NCI-H1092 (cell line): Measurements from ENCODE around the gene RASSF8.

Experiments
- DNase-seq: peaks from one replicate; lab custom pipeline; 2025; lab: John Stamatoyannopoulos, UW

Gene RASSF8

DNA sequence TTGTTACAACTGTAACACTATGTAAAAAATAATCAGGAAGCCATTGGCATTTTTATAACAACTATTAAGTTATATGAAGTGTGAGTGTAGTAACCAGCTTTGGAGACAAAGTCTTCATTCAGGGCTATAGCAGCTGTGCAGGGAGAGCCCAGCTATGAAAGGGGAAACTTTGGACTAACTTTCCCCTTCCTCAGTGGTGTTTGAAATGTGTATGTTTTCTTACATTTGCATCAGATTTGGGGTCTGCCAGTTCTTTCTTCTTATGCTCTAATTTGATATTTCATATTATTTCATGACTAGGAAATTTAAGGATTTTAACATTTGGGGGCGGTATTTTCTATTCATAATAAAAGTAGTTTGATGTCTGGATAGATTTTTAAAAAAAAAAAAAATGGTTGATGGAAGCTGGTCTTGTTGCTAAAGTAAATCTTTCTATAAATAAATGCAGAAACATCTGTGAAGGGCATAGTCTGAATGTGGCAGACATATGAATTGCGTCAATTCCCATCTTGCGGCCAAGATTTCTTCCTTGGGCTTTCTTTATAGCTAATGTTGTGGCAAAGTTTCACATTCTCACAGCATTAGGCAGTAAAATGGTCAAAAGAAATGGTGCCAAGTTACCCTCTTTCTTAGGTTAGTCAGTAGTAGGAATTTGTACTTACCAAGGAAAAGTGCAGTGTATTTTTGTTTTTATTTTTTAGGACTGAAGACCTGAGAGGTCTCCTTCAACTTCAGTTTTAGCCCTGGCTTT lies 35.6 kb downstream of the RASSF8 start:
- DNase-seq, result no peak

DNA sequence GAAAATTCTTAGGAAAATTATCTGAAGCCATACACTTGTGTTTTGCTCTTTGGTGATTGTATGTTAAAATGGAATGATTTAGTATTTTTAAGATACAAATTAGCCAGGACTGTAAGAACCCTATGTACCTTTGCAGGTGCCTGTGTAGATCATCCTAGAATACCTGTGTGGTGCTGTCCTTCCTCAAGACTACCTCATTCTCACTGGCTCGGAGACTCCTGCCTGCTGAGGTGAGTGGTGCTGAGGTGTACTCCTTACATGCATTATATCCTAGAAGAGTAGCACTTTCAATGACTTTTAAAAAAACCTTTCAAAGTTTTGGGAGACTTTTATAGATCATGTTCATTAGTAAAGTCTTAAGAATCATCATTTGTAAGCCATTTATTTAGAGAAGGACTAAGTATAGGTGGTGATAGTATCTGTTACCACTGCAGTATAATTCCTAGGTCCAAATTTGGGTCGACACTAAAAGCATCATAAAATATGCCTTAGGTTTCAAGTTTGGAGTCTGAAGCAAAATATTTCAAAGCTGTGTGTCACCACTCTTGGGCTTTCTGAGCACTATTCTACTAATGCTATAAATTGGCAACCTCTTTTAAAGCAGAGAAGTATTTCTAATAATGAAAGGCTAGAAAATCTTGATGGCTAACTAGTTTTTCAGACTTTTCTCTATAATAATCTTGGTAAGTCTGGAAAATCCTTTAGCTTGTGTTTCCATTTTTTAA lies 36.6 kb downstream of the RASSF8 start:
- no peak for DNase-seq

DNA sequence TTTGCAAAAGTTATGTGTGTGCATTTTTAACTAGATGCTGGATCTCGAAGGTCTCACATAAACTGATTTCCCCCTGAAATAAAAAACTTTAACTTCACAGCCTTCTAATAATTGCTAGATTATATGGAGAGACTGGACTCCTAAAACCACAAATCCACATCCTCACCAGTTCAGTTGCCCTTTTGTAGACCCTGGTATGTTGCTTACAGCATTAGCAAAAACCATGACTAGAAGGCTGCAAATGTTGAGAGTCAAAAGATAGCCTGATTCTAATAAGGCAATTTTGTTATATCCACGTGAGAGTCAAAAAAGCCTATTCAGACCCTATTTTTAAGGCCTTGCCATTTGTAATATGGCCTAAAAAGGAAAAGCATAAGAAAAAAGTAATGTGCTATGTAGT lies 37.4 kb downstream of the RASSF8 start:
- DNase-seq, result no peak

DNA sequence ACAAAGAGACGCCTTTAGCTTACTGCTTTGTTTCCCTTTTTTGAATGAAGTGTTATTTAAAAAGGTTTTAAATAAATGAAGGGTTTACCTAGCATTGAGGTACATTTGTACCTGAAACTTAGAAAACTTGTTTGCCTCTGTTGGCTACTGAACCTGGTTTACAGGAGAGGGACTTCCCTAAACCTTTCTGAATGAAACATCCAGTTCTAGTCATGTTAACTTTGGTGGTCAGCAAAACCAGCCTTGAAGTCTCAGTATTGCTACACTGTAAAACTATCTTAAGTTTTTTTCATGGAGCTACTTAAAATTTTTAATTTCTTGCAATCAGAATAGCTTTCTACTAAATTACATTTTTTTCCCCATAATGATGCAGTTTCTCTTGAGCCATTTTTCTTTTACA lies 38.2 kb downstream of the RASSF8 start:
- no peak for DNase-seq

DNA sequence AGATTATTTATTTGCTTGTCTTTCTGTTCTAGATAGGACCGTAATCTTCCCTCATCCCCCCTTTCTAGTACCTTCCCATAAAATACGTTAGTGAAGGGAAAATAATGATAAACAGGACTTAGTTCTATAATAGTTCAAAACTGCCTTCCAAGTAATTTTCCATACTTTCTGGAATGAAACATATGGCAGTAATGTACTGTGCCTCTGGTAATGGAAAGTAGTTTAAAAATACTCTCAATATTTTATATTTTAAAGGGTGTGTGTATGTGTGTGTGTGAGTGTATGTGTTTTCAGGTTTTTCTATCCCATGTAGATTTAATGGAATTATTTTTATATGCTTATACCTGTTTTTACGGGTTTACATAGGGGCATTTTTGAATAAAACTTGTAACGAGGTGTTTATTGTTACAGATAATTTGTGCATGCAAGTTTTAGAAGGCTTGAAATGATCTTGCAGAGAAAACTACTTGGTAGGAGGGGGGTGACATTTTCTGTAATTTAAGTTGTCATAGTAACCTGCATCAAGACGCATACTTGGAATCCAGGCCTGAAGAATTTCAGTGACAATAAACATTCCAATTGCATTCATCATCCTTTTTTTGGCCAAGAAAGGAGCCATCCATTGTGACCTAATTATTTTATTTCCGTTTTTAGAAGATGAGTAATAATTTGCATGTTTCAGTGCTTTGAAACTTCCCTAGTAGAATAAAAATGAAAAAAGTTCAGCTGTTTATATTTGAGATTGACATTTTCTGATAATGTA lies 38.9 kb downstream of the RASSF8 start:
- DNase-seq, result no peak

DNA sequence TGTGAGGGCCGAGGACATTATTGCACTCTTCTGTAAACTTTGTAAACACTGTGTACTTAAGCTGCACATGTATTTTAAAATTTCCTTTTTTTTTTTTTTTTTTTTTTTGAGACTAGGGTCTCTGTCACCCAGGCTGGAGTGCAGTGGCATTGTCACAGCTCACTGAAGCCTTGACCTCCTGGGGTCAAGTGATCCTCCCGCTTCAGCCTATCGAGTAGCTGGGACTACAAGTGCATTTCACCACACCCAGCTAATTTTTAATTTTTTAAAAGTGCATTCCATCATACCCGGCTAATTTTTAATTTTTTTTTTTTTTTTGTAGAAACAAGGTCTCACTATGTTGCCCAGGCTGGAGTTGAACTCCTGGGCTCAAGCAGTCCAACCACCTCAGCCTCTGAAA lies 42.4 kb downstream of the RASSF8 start:
- no peak for DNase-seq

DNA sequence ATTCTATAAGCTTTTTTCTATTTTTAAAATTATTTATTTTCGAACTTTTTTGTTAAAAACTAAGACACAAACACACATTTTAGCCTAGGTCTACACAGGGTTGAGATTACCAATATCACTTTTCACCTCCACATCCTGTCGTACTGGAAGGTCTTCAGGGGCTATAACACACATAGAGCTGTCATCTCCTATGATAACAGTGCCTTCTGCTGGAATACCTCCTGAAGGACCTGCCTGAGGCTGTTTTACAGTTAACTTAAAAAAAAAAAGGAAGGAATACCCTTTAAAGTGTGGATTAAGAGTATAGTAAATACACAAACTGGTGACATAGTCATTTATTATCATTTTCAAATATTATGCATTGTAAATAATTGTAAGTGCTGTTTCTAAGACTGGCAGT lies 43.0 kb downstream of the RASSF8 start:
- no peak for DNase-seq

DNA sequence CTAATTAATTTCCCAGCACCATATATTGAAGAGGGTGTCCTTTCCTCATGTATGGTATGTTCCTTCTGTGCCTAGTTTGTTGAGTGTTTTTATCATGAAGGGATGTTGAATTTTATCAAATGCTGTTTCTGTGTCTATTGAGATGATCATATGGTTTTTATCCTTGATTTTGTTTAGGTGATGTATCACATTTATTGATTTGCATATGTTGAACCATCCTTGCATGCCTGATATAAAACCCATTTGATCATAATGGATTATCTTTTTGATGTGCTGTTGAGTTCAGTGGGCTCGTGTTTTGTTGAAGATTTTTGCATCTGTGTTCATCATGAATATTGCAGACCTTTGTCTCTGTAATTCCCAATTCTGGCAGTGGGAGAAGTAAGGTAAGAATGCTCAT lies 44.6 kb downstream of the RASSF8 start:
- DNase-seq, result no peak

DNA sequence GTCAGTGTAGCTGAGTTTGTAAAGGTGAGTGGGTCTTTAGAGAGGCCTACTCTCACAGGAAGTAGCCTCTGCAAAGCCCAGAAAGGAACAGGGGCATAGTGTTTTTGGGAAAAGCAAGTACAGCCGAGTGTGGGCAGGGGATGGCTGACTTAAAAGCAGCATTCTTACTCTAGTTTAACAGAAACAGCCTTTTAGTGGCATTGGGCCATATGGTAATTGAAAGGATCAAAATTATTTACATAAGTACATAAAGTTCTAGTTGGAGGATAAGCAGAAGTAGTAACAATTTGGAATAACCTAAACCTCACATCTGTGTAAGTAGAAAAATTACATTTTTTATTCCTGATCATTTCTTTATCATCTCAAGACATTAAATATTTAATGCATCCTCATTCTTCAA lies 49.1 kb downstream of the RASSF8 start:
- DNase-seq, result no peak

DNA sequence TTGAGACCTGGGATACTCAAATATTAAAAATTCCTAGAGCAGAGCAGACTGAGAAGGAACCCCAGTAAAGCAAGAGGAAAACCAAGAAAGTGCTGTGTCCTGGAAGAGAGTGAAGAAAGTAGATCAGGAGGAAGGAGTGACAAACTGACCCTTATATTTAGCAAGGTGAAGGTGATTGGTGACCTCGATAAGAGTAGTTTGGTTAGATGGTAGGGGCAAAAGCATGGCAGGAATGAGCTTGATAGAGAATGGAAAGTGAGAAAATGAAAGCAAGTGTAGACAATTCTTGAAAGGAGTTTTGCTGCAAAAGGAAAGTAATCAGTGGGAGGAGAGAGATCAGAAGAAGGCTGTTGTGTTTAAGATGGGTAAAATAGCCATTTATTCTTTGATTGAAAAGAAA lies 51.1 kb downstream of the RASSF8 start:
- no peak for DNase-seq

DNA sequence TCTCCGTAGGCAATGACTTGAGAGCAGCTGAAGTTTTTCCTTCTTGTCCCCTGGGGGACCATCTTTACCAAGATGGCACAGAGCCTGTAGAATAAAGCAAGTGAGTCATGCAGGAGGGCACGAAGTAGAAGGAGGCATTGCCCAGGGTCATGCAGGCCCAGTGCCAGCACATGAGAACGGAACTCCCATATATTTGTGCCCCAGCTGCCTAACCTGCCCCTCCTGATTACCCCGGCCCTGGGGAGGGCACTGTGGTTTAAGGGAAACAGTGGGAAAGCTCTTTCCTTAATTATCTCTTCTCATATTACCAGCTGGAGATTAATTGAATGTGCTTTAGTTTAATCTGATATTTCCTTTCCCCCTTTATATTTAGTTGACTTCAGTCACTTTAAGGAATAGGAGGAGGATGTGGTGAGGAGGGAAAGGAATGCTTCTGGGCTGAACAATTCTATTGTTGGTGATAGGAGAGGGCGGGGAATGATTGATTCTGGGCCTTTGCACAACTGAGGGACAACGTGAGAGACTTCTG lies 51.9 kb downstream of the RASSF8 start:
- DNase-seq, result no peak

DNA sequence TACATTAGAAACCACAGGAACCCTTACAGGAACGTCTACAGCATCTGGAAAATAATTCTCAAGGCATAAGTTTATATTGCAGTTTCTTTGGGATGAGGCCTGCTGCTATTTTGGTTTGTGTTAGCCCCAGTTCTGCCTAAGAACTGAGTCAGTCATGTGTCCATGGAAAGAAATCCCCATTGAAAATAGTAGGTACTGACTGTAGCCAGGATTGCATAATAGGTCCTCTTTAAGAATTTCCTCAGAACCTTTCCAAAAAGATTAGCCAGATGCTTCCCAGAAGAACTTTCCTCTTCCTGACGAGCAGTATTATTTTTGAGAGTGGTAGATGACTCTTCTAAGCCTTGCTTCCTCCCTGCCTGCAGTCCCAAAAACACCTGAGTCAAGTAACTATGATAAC lies 52.6 kb downstream of the RASSF8 start:
- no peak for DNase-seq

DNA sequence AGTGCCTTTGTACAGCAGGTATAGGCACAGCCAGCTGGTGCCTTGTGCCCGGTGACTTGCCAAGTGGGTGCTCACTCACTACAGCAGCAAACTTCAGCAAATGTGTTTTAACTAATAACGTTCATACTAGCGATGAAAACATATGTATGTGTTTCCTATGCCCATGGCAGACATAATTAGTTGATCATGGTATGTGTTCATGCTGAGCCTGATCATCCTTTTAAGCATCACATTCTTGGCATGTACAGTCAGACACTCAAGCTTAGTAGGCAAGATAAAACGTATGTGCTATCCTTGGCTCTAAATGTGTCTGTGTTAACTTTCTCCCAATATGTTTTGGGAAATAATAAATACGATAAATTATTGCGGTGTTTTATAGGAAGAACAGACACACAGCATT lies 55.6 kb downstream of the RASSF8 start:
- DNase-seq, result no peak

DNA sequence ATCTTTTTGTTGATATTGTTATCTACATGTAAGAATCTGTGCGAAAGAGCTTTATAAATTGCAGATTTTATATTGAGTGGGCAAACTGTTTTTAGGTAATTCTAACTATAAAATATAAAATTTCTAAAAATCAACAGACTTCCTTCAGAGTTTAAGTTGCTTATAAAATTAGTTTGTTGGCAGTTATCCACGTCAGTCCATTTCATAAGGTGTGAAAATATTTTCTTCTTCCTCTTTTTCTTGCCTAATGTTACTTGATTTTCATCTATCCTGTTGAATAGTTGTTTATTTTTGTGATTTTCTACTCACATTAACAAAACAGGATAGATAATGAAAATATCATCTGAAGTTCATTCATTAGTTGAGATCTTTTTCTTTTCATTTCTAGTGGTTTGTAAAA lies 58.0 kb downstream of the RASSF8 start:
- no peak for DNase-seq

DNA sequence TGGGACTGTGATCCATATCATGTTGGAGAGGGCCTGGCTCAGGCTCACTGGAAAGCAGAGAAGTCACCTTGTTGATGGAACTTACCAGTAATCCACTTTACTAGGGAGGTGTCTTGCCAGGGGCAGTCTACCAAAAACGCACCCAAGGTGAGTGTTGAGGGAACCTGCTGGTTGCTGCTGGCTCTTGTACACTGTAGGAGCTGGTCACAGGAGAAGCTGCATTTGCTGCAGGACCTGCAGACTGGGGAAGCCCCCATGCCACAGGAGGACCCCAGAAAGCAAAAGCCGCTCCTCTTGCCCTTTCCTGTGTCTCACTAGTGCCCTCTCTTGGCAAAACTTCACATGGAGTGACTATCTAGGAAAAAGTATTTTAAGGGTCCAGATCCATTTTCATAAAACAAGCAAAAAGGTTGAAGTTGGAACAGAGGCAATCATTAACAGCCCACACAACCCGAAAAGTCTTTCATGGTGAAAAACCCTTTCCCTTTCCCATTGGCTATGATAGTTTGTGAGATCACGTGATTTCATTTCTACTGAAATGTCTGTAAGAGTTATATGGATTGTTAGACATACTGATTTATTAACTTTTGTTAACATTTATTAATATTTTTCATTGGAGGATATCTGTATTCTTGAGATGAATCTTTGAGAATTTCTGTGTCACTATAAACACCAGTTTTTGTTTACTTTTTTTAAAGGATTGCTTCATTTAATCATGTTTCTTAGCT lies 59.2 kb downstream of the RASSF8 start:
- DNase-seq, result no peak

DNA sequence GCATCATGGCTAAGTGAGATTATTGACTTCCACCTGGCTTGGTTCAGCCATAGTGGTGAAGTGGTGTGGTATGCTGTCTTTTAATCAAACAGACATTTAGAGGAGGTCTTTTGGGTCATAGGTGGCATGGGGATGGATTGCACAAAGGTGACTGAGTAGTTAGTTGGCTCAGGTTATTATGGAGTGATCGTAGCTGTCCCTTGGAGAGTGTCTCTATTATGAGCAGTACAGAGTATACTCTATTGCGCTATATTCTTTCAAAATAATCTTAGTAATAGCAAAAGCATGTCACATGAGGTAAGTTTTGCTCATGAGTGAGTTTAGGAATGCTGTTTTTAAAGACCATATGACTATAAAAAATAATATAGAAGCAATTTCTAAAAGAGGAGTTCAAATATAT lies 60.4 kb downstream of the RASSF8 start:
- DNase-seq, result no peak

DNA sequence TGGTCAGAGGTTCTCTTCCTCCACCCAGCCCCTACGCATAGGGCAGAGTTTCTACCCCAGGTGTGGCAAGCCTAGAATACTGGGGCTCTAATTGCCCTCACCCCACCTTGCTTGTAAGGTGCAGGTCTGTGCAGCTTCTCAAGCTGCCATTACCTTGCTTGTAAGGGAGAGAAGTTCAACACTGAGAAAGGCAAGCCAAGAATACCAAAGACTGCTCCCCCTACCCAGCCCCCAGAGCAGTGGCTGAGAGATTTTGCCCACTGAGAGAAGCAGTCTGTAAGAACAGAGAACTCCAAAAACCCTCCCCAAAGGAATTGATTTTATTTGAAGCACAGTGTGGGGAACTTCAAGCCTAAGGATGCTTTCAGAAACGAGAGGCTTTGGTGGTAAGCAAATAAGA lies 63.1 kb downstream of the RASSF8 start:
- no peak for DNase-seq

DNA sequence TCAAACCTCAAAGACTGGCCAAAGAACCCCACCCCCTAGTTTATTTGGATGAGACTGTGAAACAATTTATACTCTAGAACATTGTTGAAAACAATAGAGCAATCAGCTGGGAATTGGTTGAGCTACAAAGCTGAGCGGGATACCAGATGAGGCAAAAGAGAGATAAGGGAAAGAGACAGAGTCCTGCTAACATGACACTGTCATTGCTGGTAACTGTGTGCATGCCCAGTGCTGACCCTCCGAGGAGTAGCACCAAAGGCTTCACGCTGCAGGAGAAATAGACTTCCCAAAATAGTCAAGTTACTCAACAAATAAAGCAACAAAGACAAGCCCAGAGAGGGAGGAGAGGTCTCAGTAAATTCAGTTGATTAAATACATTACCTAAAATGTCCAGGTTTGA lies 63.6 kb downstream of the RASSF8 start:
- DNase-seq, result no peak

DNA sequence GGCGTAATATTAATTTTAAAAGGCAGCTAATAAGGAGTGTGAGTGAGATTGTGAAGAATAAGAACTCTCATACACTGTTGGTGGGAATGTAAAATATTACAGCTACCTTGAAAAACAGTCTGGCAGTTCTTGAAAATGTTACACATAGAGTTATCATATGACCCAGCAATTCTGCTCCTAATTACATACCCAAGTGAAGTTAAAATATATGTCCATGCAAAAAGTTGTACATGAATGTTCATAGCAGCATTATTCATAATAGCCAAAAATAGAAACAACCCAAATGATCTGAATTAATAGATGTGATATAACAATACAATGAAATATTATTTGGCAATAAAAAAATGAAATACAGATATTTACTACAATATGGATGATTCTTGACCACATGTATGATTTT lies 68.2 kb downstream of the RASSF8 start:
- DNase-seq, result no peak

DNA sequence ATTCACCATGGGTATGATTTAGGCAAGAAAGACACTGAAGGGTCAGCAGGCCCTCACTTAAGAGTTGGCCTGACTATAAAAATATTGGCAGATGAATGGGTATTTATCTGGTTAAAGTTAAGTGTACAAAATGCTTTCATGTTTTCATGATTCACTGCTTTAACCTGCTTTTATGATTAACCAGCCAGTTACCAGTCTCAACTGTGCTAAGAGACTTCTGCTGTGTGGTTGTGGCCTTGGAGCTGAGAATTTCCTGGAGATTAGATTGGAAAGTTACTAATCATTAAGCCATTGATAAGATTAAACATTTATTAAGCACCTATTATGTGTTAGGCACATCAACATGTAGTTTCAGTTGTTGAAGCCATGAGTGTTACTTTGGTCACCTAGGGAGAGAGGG lies 68.9 kb downstream of the RASSF8 start:
- DNase-seq, result no peak

DNA sequence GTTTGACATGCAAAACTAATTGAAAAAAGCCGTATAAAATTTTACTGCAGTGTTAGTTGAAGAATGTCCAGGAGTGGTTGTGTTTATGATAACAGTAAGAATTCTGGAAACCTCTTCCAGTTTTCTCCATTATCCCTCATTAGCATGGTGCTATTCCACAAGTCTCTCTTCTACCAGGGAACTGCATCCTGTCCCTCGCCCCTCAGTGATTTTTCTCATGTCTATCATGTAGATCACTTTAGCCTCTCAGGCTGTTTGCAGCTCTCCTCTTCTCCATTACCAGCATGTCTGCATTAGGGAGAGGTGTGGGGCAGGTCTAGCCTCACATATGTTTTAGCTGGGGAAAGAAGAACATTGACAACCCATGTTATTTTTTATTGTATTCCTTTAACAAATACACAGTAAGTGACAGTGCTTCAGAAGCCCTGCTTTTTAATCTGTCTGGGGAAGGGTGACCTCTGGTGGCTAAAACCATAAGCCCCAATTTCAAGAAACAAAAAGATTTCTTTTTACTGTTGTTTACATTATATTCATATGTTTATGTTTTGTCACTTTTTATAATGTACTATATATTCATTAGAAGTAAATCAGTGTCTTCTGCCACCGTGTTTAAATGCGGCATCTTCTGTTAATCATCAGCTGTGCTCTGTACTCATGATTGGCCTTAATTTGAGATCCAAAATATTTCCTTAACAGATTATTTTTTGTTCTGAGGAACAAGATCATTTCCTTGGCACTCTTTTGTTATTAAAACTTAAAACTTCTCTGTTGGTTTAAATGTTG lies 70.7 kb downstream of the RASSF8 start:
- no peak for DNase-seq

DNA sequence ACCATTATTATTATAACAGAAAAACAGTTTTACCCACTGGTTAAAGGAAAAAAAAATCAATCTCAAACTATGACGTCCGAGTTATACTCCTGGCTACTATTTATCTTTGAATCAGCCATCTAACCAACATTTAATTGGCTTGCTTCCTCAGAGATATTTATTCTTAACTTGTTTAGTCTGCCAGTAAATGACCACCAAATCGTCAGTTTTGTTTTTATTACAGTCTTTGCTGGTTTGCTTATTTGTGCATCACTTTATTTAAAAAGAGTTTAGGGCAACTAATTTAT lies 71.2 kb downstream of the RASSF8 start:
- no peak for DNase-seq
